ENCODE measurements around the gene UROS.

UROS gene

DNA sequence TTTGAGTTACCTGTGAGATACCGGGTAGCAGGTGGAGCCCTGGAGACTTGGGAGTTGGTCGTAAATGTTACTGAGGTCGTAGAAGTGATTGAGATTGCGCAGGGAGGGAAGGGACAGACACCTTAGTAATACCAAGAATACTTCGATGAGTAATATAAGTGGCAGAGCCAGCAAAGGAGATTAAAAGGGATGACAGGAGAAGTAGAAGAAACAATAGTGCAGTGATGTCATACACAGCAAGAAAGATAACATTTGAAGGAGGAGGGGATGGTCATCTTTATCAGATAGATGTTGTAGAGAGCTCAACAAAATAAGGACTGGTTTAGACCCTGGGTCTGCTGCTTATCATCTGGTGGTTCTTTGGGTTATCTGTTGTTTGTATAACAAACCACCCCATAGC is 5.3 kb upstream of the UROS start:
- DNase-seq = no peak

DNA sequence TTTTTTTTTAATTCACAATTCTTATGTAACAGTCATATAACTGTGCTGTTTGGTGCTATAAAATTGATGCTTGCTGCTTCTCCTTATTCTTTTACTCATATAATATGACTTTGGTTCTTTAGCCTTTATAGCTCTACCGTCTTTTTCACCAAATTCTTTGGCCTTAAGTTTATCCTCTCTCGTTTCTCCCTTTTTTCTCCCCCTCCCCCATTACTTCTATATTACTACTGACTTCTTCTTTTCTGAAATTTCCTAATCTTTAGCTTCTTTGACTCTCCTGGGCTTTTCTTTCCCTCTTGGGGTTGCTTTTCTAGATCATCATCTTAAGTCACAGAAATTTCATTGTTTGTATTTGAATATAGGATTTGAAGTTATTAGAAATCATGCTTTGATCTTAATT is 4.1 kb upstream of the UROS start:
- DNase-seq = no peak

GRCh38 chr10:125824736-125825135 is 1.7 kb upstream of the UROS start:
- DNase-seq = no peak

DNA sequence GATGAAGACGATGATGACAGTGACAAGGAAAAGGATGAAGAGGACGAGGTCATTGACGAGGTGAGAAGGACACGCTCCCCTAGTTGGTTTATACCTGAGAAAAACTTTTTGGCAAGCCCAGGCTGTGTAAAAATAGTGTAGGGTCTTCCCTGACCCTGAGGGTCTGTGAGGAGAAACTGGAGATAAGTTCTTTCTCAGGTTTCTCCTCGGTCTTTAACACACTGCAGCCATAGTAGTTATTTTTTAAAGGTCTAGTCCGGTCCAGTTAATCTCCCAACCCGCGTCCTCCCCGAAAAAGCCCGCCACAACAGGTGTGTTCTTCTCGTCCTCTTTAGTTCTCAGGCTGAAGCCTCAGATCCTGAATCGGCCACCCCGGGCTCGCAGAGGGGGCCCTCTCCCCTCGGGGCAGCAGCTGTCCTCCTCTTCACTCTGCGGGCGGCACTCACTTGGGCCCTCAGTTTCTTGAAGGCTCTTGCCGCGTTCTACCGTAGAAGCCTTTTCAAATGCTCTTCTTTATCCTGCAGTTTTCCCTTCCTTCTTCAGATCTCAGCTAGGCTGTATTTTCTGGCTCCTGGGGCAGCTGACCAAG is 699 bp upstream of the UROS start:
- no peak for DNase-seq

DNA sequence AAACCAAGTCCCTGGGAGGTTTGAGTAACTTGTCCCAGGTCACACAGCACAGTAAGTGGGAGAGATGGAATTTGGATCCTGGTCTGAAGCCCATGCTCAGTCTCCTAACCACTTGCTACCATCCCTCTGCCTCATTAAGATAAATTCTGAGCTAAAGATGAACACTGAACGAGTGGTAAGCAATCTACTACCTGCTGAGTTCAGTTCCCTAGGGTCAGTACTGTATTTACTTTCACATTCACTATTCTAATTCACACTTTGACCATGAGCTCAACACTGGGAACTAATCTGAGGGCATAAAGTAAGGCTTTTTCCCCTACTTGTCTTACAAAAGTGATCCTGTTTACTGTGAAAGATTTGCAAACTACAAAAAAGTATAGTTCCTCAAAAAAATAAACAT is 2.4 kb downstream of the UROS start:
- DNase-seq = no peak

GRCh38 chr10:125817337-125817946 is 5.6 kb downstream of the UROS start:
- DNase-seq = no peak

DNA sequence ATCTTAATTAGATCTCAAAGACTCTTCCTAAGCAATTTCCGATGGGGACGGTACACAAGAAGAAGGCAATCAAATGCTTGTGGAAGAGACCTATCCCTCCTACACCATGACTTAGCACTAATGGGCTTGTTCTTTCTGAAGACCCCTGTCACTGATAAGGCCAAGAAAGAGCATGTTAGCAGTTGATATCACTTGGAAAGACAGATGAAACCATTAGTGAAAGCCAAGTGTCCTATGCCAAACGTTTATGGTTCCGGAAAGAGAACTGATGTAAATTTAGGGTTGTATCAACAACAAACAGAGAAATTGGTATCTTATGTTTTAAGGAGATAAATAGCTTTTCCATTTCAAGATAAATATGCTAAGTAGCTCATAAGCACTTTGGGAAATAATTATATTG is 6.5 kb downstream of the UROS start:
- no peak for DNase-seq

DNA sequence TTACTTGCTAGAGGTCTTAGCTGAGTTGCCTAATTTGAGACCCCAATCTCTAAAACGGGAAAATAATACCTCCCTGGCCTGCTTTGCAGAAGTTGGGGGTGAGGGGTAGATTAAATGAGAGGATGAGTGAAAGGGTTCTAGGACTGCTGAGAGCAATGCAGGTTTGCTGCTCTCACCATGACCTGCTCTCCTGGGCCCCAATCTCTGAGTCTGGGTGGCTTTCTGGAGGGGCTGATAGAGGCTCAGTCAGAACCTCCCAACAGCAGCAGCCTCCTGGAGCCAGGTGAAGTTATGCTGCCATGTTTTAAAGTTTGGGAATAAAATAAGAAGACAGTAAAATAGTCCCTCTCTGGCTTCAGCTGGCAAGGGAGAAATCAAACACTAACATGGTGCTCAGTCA is 7.3 kb downstream of the UROS start:
- no peak for DNase-seq

DNA sequence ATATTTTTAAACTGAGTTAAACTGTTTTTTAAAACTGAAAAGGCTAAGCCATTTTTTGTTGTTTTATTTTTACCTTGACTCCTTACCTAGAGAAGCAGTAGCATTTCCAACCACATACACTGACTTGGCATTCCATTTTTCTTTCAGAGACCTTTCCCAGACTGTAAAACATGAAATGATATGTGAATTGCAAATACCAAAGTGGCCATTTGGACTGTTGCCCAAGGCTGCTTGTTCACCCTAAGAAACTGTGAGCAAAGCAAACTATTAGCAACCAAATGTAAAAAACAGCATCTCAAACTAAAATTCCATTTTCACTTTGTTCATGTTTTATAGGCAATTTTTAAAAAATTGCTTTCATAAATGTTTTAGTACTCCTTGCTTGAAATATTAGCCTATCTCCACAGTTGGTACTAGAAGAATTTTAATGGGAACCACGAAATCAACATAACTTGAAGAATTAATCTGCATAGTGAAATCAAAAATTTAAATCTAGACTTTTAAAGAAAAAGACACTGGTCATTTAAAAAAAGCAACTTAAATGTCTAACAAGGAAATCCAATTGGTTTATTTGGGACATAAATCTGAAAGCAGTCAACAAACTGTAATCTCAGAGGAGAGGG is 10.8 kb downstream of the UROS start:
- DNase-seq = no peak

DNA sequence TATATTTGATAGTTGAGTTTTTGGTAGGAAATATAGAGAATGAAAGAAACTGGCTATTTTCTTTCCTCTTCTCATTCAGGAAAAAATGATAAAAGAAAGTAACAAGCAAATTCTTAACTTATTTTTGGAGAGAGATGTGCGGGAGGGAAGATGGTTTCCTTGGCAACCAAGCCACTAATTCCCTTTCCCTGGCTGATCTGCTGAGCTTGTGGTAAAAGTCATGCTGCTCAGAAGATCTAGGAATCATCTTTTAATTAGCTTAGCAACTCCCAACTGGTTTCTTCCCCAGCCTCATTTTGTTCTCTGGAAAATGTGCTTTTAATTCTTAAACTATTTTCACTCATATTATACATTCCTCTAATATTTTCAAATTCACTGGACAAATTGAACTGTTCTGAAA is 11.8 kb downstream of the UROS start:
- DNase-seq = no peak

DNA sequence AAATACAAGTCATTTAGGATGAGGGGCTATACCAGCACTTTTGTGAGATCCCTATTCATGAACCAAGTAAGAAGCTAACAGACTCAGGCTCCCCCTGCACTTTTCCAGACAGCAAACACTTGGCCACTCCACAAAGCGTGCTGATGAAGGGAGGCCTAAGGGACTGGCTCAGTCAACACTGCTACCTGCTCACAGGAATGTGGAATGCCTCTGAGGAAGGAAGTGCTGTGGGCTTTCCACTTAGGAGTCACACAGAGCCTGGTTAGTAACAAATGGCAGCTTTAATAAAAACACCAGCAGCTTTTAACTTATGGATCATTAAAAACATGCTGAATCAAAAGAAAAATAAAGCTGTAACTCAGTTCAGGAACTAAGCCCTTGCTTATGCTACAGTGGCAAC is 15.0 kb downstream of the UROS start:
- DNase-seq = no peak

DNA sequence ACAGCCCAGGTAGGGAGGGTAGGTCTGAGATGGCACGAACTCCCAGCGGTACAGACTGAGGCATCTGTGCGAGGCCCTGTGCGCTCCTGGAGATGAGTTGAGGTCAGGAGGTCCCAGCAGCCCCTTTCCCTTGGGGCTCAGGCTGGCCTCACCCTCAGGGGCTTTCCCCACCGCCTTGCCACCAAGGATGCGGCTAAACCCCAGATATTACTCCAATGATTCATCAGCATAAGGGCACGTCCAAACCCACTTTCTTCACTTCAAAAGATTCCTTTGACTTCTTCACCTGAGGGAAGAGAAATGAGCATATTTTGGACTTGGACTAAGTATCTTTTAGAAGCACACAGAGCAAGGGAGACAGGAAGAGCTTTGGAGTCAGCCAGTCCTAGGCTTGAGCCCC is 20.3 kb downstream of the UROS start:
- no peak for DNase-seq

GRCh38 chr10:125802131-125802530 is 20.9 kb downstream of the UROS start:
- no peak for DNase-seq

DNA sequence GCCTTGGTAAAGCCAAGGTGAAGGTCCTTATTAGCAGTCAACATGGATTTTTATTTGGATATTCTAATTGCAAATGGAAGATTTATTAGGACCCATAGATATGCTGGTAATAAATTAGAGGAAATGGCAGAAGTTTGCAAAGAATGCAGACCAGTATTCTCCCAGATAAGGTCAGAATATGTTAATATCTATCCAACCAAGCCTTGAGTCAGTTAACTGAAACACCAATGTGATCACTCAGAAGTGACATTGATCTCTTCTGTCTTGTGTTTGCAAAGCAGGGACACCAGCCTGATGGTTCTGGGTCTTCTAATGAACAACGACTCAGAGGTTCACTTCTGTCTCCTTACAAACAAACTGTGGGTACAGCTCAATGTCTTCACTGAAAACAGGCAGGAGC is 21.5 kb downstream of the UROS start:
- no peak for DNase-seq

DNA sequence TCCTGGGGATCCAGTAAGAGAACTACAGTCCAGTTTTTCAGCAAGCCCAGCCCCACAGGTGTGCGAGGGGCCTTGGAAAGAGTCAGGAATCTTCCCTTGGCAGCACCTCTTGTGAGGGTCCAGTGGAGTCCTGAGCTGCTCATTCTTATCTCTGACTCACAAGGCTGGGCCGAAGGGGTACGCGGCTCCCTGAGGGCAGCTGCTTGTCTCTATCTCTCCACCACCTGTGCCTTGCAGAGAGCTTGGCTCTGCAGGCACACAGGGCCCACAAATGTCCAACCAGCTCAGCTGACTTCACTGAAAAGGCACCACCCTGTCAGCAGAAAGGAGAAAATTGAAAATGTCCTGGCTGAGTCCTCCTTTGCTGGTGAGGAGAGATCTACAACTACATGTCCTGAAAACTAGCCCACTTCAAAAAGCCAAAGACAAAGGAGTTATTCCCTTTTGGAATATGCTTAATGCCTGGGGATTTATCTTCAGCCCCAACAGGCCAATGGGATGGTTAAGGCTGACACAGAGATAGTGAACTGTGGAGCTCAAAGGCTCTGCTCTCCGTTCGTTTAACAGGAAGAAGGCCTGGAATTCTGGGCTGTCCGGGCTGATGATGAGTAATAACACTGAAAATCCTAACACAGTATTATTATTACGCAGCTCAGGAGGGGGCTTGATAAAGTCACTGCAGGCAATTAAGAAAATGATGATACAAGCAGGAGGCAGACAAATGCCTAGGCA is 23.4 kb downstream of the UROS start:
- no peak for DNase-seq

DNA sequence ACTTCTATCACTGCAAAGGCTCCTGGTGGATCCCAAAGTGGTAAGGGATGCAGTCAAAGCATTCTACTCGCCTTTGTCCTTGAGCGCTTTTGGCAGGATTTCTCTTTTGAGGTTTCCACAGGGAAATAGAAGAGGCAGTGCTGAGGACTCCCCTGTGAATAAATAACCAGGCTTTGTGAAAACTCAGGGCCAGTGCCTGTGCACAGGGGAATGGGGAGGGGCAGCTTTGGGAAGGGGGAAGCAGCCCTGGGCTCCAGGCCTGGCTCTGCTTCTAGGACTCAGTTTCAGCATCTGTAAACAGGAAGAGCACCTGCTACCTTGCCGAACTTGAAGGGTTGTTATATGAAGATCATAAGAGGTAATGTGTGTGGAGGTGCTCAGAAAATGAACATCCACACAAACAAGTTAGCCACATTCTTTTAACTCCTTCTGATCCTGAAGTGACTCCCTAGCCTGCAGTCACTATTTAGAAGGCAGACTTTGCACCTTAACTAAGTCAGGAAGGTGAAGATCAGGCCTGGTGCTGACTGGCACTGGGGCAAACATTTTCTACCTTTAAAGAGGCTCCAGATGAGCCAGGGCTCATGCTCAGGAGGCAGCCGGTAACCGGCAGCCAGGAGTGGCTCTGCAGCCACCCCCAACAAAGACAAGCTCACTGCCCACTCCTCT is 24.9 kb downstream of the UROS start:
- DNase-seq = no peak

DNA sequence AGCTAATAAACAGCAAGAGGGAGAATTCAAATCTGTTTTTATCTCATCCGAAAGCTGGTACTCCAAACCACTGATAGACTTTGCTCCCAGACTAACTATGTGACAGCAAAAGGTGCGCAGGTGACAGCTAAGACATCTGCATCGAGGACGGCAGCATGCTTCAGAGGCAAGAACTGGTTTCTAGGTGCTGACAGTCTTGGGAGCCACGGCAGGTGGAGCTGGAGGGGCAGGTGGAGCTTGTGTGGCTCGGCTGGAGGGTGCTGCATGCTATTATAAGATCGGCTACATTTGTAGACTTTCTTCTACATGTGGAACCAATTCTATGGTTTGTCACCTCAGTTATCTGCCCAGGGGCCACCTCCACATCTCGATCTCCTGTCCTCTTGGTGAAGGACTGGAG is 25.6 kb downstream of the UROS start:
- no peak for DNase-seq

DNA sequence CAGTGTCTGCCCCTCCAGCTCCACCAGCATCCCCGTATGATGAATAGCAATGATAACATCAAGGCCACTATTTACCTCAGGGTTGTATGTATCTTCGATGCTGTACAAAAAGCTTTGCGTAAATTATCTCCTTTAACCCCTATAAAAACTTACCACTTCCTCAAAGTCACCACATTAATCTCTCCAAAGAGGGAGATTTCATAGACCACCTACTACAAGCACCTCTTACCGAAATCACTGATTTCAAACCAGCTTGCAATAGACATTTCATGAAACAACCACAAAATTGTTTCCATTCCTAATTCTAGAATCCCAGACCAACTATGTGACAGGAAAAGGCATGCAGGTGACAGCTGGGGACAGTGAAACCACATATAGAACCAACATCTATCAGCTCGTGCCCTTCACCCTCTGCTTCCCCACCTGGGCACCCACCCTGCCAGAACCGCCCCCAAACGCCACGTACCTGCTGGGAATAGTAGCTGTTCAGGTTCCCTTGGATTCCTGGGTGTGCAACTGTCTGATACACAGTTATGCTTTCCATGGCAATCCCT is 27.3 kb downstream of the UROS start:
- no peak for DNase-seq

DNA sequence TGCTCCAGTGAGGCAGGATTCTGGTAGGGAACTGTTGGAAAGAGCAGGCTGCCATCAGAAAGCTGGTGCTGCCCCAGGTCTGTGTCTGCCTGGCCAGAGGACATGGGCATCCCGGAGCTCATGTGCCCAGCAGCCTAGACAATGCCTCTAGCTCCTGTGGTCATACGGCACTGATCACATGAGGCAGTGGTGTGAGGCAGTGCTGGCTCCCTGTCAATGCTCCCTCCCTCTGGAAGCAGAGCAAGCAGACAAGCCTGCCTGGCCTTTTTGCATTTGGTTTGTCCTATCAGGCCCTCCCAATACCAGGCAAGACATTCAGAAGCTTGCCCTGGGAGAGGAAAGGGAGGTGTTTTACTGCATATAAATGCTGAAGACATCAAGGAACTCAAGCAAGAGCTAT is 27.9 kb downstream of the UROS start:
- DNase-seq = no peak

DNA sequence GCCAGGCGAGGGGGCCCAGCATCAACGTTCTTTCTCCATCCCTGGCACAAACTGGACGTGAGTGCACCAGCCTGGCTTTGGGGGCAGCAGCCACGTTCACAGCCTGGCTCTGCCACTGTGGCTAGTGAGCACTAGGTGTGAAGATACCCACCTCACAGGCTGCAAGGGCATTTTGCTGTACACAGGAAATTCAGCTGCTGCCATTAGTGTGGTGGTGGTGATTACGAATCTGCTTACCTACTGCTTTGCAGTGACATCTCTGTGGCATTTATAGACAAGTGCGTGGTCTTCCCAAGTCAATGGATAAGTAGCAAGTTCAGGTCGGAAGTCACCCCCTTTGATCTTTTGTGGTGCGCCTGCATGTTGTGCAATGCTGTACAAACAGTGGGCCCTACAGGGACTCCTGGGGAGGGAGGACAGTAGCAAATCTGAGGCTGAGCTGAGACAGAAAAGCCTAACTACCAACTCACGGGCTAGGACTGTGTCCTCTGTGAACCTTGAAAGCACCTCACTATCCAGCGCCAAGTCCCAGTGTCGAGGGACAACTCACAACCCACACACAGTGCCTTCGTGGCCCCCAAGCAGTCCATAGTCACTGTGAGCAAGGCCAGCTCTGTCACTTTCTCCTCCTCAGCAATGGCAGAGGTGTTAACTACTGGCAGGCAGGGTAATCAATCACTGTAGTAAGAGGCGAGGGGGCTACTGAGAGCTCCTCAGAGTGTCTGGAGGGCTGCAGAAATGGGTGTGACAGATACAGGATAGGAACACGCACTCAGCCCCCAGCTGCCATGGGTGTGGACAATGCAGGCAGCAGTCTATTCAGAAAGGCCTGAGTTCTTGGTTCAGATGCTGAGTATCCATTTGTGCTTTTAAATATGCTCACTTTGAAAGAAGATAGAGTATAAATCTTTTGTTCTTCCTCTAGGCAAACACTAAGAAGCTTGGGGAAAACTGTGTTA is 30.4 kb downstream of the UROS start:
- DNase-seq = no peak

- no peak for DNase-seq
These were observed 34.7 kb downstream of the UROS start for GRCh38 chr10:125788156-125789034.

All from NCI-H1694 (cell line).